ENCODE data around the gene SEPTIN2.
"Not testable (repeated sequence)": the region's sequence is repeated elsewhere in the genome, so short reads cannot be mapped to it uniquely, and the experiment has no call there.

SEPTIN2 gene

DNA sequence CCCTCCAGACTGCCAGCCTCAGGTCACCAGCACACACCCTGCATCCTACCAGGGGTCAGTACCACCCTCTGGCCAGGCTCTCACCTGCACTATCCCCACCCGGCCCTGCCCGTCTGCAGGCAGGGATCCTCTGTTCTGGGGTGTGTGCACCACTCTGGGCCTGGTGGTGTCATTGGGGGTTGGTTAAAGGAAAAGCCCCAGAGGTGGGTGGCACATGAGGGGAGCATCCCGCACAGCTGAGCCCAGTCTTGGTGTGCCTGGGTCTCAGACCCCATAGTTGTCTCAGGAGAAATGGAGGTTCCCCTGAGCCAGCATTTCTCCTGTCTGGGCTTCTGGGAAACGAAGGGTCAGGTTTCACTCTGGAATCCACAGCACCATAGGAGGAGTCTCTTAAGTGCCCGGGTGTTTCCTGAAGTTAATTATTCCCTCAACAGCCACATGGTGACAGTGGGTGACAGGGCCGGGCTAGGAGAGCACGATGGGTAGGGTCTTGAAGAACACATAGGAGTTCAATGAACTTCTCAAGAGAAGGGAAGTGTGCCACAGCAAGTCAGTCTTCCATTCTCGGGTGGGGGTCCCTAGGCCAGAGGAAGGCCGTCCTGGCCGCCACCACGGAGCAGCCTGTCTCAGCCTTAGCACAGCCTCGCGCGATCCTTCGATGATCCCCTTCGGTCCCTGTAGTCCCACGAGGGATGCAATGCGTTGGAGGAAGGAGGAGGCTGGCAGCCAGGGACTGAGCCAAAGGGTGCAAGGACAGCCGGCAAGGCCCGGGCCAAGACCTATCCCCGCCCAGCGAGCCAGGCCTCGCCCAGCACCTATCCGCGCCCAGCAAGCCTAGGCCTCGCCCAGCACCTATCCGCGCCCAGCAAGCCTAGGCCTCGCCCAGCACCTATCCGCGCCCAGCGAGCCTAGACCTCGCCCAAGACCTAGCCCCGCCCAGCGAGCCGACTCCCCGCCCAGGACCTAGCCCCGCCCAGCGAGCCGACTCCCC, 39.2 kb downstream of the SEPTIN2 start:
- DNase-seq: peak; percentile 92

DNA sequence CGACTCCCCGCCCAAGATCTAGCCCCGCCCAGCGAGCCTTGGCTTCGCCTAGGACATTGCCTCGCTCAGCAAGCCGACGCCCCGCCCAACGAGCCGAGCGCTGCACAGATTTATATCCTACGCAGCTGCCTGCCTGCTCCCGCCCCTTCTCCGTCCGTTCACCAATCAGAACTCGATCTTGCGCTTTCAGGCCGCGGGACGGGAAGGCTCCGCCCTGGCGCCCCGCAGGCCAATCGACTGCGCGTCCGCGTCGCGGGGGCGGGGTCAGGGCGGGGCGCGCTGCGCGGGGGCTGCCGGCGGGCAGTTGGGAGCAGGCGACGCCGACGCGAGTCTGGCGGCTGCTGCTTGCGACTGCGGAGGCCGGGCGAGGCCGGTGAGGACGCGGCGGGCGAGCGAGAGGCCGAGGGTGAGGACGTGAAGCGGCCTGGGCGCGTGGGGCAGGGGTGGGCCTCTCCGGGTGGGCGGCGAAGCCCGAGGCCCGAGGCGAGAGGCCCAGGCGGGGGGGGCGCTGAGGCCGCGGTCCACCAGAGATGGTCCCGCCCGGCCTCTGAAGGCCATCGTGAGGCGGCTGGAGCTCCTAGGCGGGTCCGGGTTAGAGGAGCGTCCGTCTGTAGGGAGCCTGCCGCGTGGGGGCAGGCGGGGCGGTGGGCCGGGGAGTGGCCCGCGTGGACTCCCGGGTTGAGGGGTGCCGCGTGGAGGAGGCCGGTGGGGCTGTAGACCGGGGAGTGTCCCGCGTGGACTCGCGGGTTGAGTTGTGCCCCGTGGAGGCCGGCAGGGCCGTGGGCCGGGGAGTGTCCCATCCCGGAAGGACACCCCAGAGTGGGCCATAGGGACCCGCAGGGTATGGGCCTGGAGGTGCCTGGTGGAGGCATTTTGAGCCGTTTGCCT, 40.5 kb downstream of the SEPTIN2 start, which contains the start of gene FARP2:
TSS of gene FARP2 (plus strand) at position 303 of the 888 bp plus-strand sequence. CDS start 16,823 bp downstream, outside the sequence.
- peak; percentile 99 for DNase-seq

DNA sequence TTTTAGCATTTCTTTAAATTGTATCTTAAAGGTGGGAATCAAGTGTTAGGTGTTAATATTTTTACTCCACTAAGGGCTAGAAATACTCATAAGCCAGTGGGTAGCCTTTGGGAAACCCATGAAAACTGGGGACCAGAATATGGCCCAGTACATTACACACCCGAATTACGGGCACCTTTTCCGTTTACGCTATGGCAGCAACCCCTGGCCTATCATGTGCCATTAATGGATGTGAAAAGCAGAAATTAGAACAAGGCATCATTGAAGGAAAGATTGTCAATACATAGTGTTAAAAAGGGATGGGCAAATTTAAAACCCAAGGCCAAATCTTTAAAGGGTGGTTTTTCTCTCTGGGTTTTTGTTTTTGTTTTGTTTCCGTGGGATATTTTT, 41.1 kb downstream of the SEPTIN2 start:
- DNase-seq: no peak

DNA sequence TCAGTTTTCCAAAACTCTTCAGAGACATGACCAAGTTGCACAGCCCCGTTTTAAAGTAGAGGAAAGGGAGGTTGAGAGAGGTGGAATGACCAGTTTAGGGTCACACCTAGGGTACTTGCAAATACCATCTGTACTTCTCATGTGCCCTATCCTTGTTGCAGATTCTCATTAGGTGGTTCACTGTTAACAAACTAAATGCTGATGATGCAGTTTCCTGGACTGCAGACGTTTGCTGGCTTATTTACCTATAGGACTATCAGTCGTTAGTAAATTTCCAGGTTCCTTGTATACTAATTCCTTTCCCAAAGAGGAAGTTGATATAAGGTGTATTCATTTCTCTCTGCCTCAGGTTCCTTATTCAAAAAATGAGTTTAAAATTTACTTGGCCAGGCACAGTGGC, 41.8 kb downstream of the SEPTIN2 start:
- DNase-seq: no peak

DNA sequence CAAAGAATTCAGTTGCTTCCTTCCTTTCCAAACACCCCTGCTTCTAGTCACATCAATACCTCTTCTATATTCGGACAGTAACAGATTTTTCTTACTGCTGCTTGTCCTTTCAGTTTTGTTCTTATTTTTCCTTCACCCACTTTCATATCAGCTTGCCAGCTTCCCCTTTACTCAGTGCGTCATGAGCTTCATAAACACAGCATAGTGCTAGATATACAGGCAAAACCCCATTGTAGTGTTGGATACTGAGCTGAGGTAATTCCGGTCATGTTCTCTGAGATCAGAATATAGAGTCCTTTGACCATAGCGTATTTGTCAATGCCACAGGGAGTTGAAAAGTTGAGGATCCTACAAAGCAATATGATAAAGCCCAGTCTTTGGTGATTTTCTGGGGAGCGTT, 42.7 kb downstream of the SEPTIN2 start:
- no peak for DNase-seq

DNA sequence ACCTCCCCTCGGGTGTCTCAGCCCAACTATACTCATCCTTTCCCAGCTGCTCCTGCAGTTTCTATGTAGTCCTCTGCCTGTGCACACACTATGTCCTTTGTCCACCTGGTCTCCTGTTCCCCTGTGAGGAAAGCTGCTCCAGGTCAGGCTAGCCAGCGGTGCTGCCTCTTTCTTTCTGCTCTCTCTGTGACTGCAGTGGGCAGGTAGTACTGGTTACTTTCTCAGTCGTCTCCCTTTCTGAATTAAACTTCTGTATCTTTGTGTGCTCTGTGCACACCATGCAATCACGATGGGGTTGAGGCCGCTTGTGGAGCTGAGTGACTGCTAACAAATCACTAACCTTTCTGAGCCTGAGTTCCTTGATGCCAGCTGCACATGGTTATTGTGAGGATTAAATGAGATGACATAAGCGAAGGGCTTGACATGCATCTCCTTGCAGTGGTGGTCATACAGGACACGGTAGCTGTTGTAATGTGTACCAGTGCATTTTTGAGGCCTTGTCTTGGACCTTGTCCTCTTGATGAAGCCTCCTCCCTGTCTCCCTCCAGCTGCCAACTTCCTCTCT, 43.8 kb downstream of the SEPTIN2 start:
- DNase-seq: no peak

DNA sequence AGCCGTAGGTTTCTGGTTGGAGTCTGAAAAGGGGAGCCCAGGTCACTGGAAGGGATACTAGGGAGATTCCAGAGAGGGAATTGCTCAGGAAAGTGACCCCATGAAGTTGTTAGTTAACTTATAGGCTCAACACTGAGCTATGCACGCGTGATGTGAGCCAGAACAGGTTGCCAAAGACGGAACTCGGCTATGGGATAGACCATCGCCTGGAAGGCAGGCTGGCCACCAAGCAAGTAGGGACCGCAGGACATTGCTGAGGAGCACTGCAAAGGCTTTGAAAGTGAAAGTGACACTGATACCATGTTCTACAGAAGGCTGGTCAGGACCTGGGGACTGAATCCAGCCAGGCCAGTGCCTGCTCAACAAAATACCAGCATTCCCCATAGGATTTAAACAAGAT, 47.7 kb downstream of the SEPTIN2 start:
- DNase-seq: no peak

DNA sequence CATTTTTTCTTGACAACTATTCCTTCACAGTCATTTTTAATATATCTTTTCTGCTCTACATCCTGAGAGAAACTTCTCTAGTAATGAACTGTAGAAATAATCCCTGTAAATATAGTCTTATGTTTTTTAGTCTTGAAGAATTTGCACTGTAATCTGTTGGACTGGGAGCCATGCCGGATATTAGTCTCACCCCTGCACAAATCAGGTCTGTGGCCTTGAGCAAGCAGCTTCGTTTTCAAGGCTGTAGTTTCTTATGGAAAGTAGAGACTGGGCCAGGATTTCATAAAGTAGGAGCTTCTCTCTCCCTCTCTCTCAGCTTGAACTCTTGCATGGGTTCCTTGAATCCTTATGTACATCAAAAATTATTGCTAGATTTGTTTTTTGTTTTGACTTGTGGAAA, 49.1 kb downstream of the SEPTIN2 start:
- DNase-seq: no peak

DNA sequence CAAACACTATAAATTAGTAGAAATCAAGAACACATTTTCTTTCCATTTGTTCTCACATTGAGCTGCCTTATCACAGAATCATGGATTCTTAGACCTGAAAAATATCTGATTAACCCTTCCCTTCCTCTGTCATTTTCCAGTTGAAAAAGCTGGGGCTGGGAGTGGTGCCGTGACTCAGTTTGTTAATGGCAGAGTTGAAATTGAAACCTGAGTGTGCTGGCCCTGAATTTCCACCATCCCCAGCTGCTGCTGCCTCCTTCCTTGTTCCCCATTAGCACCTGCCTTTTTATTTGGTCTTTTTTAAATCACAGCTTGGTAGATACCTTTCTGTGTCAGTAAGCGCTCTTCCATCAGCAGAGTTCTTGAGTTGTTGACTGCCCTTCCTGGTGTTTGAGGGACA, 51.0 kb downstream of the SEPTIN2 start:
- DNase-seq: no peak

DNA sequence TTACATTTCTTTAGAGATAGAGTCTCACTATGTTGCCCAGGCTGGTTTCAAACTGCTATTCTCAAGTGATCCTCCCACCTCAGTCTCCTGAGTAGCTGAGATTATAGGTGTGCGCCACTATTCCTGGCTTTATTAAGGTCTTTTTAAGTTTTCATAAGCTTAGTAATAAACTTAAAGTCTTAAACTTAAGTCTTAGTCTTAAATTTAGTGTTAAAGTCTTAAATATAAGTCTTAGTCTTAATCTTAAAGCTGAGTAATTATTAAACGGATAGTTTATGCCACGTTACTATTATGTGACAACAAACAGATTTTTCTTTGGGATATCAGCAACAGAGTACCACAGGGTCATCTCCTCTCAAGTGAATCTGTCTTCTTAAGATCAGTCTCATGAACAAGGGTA, 52.9 kb downstream of the SEPTIN2 start:
- DNase-seq: no peak

DNA sequence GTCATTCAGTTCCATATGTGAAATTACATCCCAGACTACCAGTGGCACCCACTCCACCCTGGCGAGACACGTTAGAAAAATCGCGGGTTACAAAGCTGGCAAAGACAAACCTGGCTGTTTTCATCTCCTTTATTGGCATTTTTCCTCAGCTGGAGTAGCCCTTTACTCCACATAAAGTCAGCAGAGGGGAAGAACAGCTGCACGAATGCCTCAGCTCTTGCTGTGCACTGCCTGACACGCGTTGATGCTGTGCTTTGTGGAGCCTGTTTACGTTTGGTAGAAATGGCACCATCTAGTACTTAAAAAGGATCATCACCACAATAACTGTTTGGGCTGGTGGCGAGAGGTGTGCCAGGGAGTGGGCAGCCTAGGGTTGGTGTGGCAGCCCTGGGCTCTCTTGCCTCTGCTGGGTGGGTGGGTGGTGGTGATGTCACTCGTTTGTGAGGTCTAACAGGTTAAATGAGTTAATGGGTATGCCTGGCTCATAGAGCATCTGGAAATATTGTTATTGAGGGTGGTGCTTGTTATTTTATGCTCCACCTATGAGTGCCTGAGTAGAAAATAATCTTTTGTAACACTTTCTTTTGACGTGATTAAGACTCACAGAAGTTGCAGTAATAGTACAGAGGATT, 56.8 kb downstream of the SEPTIN2 start:
- no peak for DNase-seq

DNA sequence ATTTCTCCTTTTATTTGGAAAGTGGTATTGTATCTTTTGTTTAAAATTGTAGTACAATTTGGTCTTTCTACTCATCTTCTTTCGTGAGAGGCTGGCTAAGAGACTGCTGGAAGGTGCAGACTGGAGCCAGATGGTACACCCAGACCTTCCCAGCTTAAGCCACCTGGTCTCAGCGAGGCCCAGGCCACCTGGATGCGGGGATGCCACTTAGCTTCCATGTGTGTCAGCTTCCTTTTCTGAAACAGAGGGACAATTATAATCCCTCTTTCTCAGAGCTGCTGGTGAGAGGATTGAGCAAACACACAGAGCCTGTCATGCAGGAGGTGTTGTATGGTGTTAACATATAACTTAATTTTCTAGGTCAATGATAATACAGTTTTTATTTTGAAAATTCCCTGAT, 57.7 kb downstream of the SEPTIN2 start:
- no peak for DNase-seq

DNA sequence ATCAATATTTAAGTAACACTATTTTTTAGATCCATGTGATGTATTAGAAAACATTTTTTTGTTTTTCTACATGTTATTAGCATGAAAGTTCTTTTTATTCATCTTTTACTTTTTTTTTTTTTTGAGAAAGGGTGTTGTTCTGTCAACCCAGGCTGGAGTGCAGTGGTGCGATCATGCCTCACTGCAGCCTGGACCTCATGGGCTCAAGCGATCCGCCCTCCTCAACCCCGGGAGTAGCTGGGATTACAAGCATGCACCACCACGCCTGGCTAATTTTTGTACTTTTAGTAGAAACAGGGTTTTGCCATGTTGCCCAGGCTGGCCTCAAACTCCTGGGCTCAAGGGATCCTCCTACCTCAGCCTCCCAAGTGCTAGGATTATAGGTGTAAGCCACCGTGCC, 58.2 kb downstream of the SEPTIN2 start:
- not testable (repeated sequence) for DNase-seq

DNA sequence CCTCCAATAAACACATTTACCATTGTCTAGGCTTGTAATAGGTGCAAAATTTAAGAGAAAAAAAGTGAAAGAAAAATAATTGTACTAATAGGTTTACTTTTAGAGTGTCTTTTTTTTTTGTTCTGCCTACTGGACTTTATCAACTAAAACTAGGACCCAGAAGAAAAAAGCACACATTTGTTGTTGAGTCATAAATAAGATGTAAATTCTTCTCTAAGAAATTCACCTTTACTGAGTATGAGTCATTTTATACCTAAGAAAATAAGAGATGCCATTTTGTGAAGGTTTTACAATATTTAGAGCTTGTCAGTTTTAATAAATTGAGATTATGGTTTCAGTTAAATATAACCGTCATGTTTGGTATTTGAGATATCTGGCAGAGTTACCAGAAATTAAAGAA, 59.6 kb downstream of the SEPTIN2 start:
- DNase-seq: no peak

DNA sequence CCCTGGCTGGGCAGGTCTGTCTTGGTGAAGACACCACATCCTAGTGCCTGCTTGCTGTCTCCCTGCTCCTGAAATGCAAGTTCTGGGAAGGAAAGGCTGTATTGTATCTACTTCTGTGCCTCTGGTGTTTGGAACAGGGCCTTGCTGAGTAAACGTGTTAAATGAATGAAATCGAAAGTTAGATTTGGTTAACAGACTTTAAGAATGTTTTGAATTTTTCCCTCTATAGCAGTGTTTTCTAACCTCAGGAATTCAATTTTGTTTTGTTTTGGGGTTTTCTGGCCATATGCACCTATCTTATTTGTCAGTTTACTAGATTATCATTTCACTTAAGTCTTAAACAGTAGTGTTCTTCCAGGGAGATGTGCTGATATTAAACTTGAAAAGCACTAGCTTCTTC, 61.1 kb downstream of the SEPTIN2 start:
- no peak for DNase-seq

DNA sequence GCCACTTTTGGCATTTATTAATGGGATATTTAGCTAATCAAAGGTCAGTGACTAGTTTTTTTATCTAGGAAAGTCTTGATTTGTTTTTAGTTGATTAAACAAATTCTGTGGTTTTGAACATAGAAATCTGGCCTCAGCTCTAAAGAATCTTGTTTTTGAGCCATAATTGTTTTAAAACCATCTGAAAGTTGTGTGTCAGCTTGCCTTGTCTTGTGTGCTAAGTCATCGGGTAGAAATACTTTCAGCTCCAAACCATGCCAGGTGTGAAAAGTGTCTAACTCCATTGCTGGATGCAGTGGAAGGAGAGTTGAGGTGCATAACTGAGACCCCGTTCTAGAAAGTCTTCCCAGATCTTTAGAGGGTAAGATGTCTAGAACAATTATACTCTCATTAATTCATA, 63.1 kb downstream of the SEPTIN2 start:
- DNase-seq: no peak

DNA sequence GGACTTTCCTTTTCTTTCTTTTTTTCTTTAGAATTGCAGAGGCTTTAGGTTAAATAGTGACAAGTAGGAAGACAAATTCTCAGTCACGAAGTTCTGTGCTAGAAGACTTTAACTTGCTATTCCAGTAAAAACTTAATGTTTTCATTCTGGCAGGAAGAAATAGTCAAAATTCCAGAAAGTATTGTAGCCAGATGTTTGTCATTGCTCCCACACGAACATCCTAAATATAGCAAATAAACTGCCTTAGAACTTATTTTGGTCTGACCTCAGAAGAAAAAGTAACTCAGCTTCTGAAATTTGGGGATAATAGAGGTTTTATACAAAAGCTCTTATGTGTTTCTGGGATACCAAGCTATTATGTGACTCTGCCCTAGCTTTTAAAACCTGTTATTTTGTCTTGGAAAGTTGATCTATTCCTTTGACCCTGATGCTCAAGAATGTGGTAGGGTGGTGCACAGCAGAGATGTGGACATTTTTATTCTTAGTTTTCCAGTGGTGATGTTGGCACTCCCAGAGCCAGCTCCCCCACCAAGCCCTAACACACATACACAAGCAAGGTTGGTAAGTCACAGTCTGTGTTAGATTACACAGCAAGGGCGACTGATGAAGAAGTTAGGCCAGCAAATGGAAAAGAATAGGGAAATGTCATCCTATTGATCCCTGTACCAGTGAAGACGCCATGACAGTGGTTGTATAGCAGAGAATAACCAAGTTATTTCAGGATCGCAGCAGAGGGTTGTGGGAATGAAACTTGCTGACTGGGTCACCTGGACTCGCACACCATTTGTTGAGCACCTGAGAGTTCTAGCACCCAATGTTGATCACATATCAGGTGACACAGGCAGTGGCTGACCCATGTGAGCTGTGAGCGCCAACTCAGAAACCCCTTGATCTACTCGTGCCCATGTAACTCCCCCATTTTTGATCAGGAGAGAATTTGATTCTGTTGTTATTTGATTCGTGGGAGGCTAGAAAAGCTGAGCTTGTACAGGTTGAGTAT, 64.1 kb downstream of the SEPTIN2 start:
- no peak for DNase-seq

DNA sequence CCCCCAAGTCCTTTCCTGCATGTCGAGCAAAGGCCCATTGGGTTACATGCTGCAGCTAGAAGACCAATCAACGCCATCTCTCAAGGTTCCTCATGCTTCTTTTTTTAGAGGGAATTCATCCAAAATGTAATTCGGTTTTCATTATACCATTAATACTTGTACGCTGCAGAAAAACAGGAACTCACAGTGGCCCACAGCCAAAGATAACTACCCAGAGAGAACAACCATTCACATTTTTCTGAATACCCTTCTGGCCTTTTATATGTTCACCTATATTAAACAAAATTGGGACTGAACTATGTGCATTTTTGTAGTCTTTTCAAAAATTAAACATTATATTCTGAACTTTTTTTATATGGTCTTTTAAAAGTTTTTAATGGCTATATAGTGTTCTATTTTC, 66.1 kb downstream of the SEPTIN2 start:
- DNase-seq: no peak

DNA sequence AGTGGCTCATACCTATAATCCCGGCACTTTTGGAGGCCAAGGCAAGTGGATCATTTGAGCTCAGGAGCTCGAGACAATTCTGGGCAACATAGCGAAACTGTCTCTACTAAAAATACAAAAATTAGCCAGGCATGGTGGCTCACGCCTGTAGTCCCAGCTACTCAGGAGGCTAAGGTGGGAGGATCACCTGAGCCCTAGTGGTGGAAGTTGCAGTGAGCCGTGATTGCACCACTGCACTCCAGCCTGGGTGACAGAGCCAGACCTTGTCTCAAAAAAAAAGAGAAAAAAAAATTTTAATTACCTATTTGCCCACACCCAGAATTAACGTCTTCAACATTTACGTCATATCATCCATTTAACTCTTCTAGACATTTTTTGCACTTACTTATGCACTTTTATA, 69.7 kb downstream of the SEPTIN2 start:
- DNase-seq: not testable (repeated sequence)

DNA sequence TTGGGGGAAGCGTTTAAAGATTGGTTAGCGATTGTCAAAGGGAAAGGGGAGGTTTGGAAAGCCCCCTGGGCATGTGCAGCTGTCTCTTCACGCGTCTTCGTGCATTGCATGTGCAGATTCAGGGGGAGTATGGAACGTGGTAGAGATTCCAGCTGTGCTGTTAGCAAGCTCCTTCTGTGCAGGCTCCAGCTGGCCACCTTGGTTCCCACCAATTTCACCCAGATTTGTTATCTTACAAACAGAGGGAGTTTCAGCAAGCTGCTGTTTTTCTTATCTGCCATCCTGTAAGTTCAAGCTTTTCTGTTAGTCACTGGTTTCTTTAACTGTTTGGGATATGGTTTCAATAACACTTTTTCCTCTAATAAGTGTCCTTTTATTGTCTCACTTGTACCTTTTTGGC, 70.8 kb downstream of the SEPTIN2 start:
- no peak for DNase-seq

DNA sequence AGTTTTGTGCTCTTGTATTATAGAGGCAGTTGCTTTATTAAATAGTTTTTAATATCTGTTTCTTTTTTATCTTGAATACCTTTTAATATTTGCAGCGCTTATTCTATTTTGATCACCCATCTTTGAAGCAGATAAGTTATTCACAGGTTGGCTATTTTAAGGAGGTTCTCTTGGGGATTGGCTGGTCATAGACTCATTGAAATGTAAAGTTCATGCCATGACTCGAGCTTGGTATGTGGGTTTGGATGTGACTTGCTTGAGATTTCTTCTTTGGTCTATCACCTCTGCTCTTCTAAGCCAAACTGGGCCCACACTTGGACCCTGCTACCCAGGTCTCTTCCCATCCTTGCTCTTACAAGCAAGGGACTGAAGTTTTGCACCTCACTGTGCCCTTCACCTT, 74.0 kb downstream of the SEPTIN2 start:
- no peak for DNase-seq
